HTR-8/SVneo (cell line): Measurements from ENCODE around the gene PAOX.
"Not testable (repeated sequence)": the region's sequence is repeated elsewhere in the genome, so short reads cannot be mapped to it uniquely, and the experiment has no call there.

Experiments
- DNase-seq: peaks from one replicate; pipeline ENCODE4 v3.0.0; 2011; ENCODE audit warnings: low spot score, mixed read lengths; ENCODE audit not compliant: insufficient read length
- FAIRE-seq: peaks from 2 replicates; lab custom pipeline; 2011; peaks lifted over from hg19 to GRCh38; lab: Jason Lieb, UNC

Gene PAOX

DNA sequence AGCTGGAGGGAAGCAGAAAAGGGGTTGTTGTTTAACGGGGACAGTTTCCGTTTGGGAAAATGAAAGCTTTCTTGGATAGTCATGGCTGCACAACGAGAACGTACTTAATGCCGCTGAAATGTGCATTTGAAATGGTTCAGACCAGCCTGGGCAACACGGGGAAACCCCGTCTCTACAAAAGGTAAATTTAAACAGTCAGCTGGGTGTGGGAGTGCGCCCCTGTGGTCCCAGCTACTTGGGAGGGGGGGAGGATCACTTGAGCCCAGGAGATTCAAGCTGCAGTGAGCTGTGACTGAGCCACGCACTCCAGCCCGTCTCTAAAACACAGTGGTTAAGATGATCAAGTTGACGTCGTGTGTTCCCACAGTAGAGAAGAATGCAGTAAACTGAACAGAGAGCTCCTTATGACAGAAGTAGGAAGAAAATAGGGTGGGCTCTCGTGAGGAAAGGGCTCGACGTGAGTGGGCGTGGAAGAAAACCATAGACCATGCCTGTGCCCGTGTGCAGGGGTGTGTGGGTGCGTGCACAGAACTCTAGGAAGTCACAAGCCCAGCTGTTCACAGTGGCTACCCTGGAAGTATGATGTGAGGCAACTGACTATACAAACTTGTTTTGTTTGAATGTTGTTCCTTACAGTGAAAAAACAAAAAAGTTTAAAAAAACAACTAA is 17.2 kb upstream of the PAOX start:
- FAIRE-seq (no peak), DNase-seq (no peak)

DNA sequence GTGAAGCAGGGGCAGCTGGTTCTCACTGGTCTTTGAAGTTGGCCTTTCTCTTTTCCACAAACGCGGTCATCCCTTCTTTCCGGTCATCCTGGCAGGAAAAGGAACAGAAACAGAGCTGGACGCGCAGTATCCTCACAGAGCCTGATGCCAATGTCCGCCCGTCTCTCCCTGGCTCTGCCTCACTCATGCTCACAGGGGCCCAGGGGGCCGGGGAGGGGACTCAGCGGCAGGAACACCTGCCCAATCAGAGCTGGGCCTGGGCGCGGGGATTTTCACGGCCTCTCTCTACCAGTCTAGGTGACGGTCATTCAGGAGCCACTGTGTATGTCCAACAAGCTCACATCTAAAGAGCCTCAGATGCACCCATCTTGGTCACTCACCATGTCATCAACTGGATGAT is 16.2 kb upstream of the PAOX start:
- FAIRE-seq (no peak), DNase-seq (no peak)

DNA sequence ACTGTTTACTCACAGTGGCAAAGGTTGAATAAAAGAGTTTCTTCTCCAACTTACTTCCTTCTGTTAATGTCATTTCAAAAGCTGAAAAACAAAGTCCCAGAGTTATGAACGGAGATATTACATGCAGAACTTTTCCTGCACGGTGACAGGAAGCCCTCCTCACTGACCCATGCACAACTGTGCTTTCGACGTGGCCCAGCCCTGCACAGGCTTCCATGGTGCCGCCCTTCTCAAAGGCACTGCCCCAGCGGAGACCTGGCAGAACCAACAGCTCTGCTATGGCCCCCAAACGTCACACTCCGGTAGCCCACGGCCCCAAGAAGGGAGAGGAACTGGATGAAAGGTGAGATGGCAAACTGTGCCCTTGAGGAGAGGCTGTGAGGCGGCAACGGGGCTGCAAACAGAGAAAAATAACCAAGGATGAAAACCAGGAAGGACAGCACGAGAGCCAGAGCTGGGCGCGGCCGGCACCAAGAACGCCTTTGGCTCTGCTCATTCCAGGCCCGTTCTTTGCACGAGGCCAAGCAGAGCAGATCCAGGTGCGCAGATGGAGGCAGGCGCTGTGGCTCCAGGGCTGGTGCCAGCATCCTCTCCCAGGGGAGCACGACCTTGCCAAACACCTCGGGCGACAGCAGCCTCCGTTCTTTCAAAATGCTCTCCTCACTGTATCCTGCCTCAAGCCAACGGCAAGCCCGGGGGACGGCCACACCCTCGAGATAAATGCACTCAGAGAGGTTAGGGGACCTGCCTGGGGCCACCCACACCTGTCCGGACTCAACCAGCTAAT is 14.2 kb upstream of the PAOX start:
- no peak for DNase-seq
- FAIRE-seq: no peak

DNA sequence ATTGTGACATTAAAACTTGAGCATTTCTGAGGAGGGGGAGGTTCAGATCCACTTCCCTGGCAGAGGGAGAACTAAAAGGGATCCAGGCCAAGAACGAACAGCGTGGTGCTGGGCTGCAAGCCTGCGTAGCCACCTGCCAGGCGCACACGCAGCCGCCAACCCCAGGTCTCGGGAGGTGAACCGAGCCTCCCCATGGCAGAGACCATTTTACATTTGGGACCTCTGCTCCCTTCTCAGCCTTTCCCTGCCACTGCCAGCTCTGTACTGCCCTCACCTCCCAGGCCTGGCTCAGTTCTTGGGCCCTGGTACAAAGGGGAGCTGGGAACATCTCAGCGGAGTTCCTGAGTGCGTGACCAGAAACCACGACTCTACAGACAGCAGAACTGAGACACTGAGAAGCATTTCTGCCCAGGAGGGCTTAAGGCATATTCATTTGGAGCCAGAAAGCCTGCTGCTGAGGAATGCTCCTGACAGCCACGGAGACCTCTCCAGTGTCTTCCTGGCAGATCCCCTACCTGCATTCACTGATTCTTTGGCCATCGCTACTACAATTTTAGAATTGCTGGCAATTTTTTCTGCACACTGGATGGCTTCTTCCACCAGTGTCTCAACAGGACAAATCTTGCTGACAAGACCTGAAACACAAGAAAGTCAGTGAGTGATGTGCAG is 13.5 kb upstream of the PAOX start:
- FAIRE-seq: no peak
- DNase-seq: no peak

DNA sequence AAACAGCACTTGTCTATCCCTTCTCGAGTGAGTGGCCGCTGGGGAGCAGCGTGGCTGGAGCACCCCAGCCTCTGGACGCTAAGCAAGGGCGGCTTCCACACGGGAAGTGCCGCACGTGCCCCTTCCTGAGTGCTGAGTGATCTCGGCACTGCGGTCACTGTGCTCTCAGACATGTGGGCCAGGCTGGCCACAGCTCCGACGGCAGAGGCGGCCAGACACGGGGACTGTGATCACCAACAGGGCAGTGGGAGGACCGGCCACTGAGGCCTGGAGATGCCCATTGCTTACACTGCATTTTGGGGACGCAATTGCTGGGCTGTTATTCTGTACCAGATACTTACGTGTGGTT is 13.0 kb upstream of the PAOX start:
- FAIRE-seq (no peak), DNase-seq (no peak)

DNA sequence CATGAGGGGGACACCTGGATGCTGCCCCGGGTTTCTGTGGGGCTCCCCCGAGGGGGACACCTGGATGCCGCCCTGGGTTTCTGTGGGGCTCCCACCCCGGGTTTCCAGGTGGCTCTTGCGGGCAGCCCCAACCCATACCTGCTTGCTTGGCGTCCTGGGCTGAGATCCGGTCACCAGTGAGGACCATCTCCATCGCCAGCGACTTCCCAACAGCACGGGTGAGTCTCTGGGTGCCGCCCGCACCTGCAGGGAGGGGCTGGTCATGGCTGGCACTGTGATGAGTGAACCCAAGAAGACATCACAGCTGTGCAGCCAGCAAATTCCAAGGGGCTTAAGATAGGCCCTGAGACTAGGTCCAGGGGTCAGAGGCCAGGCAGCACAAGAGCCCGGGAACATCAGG is 12.3 kb upstream of the PAOX start:
- FAIRE-seq (no peak), DNase-seq (no peak)

DNA sequence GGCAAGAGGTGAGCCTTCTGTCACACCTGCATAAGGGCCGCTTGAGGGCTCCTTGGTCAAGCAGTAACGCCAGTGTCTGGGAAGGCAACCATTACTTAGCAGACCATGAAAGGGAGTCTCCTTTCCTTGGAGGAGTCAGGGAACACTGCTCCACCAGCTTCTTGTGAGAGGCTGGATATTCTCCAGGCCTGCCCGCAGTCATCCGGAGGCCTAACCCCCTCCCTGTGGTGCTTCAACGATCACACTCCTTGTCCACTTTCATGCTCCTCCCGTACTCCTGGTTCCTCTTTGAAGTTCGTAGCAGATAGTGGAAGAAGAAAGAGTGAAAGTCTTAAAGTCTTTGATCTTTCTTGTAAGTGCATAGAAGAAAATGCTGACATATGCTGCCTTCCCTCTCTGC is 11.6 kb upstream of the PAOX start:
- DNase-seq, FAIRE-seq: not testable (repeated sequence)

DNA sequence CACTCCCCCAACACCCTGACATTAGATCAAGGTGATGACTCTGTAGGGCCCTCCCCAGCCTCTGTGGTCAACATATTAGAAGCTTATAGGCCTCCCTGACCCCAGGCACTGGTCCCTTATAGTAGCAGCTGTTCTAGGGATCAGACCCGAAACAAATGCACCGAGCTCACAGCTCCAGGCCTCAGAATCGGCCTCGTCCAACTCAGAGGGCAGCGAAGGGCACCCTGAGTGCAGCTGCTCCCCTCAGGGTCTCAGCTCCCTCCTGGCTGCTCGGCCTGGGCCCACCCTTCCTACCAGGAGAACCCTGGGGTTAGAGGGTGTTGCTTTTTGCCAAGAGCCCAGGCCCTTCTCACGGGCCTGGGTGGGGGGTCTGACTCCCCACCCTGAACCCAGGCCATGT is 10.9 kb upstream of the PAOX start:
- DNase-seq (no peak), FAIRE-seq (no peak)

DNA sequence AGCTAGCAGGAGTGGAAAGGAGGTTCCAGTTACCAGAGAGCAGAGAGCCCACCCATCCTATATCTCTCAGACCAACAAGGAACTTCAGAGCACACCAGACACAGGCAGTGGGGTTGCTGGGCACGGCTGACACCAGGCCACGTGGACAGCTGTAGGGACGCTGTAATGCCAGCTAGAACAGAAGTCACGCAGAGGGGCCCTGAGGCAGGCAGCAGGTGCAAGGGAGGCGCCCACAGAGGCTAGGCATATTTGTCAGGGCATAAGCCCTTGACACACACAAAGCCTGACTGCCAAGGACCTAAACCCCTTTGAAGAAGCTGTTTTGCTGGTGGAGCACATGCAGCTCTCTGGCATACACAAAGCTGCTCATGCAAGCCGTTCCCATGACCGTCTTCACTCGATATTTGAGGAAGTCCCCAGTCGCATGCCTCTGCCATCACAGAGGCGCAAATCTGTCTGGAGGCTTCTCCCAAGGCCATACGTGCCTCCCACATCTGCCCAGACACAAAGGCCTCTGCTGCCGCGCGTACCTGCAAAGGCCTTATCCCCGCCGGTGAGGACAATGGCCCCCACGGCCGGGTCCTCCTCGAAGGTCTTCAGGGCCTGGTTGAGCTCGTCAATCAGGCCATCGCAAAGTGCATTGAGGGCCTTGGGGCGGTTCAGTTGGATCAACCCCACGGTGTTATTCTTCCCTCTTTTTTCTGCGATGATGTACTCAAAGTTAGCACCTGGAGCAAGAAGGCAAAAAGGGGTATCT is 8.9 kb upstream of the PAOX start:
- FAIRE-seq (no peak), DNase-seq (no peak)

DNA sequence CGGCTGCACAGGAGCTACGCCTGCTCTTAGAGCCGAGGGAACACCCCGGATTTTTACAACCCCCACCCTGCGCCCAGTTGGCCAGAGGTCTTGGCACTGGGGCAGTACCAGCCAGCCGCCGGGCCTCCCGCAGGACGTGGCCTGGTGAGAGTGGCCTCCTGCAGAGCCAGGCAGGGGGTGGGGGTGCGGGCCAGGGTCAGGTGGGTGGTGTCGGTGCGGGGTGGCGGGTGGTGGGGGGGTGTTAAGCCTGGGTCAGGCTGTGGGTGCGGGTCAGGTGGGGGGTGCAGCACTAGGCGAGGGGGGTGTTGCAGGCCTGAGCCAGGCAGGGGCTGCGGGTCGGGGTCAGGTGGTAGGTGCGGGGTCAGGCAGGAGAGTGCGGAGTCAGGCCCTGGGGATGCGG is 6.6 kb upstream of the PAOX start:
- no peak for DNase-seq

DNA sequence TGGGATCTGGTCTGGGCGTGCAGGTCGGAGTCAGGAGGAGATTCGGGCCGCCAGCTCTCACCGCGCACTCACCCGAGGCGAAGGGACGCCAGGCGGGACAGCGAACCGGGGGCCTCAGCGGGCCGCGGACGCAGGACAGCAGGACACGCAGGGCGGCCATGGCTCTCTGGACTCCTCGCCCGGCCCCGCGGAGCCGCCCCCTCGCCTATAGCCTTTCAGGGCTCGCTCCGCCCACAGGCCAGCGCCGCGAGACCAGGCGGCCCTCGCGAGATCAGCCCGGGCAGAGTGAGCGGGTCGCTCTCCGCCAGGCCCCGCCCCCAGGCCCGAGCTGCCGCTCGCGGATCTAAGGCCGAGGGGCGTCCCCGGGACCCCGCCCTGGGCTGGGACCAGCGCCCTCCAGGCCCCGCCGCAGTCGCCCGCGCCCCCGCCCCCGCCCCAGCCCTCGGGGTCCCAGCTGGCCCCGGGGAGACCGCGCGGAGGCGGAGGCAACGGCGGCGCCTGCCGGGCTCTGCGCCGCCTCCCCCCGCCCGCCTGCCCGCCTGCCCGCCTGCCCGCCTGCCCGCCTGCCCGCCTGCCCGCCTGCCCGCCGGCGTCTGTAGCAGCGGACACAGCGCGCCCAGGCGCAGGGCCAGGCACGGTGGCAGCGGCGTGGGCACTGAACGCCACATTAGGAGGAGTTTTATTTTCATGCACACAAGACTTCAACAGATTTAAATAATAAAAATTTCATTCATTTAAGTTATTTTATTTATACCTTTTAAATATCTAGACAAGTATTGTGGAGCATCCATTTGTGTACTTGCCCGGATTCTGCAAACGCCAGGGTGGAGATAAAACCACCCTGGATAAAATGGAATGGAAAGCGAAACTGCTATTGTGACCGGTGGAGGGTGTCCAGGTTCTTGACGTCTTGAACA is 5.6 kb upstream of the PAOX start, which contains the start of gene ECHS1:
Gene ECHS1, minus strand, starts transcription at position 181 of the 917 bp plus-strand sequence. Its CDS starts 21 bp downstream, at position 160.
- FAIRE-seq: no peak

More for the DNA sequence above, 6.6 kb upstream of the PAOX start:
- FAIRE-seq: no peak

DNA sequence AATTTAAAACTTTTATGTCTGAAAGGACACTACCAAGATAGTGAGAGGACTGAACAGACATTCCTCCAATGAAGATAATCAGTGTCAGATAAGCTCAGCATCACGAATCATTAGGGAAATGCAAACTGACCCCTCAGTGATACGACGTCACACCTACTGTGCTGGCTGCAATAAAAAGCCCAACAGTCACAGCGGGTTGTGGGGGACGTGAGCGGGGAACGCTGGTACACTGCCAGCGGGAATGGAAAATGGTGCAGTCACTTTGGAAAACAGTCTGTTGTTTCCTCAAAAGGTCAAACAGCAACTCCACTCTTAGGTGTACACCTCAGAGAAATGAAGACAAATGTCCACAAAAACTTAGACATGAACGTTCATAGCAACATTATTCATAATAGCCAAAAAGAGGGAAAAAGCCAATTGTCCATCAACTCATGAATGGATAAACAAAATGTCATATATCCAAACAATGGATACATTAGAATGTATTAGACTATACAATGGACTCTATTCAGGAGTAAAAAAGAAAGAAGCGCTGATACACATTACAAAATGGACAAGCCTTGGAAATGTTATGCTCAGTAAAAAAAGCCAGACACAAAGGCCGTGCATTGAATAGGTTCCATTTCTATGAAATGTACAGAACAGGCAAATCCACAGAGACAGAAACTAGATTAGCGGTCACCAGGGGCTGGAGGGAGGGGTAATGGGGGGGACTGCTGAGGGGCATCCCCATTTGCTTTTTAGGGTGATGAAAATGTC is 3.5 kb upstream of the PAOX start:
- DNase-seq: no peak
- no peak for FAIRE-seq

More for the DNA sequence above, 5.6 kb upstream of the PAOX start, which contains the start of gene ECHS1:
- DNase-seq: peak; percentile 90

DNA sequence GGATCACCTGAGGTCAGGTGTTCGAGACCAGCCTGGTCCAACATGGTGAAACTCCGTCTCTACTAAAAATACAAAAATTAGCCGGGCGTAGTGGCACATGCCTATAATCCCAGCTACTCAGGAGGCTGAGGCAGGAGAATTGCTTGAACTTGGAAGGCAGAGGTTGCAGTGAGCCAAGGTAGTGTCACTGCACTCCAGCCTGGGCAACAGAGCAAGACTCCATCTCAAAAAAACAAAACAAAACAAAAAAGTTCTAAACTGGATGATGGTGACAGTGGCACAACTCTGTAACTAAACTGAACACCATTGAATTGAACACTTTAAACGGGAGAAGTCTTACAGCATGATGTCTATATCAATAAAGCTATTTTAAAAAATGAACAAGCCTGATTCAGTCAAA is 2.9 kb upstream of the PAOX start:
- DNase-seq, FAIRE-seq: not testable (repeated sequence)

DNA sequence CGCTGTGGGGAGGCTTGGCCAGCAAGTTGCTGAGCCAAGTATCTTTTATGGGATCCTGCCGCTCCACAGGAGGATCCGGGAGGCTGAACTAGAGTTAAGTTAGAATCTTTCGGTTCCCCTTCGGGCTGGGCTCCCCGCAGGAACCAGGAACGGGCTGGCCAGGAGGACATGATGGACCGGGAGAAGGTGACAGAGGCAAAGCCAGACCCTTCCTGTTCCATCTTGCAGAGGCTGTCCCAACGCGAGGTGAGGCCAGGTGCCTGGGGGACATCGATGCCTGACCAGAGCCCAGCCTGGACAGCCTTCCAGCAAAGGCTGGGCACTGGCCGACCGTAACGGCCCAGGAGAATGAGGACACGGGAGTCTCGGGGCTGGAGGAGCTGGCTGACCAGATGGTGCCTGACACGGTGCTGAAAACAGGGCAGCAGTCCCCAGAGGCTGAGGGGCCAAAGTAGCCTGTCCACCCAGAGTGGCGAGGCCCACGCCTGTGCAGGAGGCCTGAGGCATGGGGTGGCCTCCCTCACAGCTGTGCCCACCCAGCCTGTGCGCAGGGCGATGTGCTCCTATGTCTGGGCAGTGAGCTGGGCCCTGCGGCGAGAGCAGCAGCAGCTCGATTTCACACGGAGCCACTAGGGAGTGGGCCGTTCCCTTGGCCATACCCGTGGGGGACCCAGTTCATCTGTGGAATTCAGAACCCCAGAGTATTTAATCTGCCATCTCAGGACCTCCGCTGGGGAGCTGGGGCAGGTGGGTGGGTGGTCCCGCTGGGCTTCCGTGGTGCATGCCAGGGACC is 1.8 kb upstream of the PAOX start:
- FAIRE-seq: no peak
- no peak for DNase-seq

DNA sequence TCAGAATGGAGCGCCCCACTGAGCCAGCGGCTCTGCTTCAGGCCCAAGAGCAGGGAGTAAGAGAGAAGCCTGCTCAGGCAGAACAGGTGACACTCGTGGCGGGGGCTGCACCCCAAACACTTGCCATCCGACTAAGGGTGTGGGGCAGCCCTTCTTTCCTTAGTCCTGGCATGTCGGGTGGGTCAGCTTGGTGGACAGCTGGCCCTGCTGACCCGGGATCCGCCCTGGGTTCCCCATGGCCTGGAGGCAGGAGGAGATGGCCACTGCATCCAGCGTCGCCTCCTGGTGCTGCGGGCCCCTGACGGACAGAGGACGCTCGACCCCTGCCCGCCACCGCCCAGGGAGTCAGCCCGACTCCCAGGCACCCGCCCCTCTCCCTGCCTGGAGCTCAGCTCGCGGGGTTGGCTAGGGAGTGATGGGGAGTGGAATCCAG is 1.2 kb upstream of the PAOX start:
- no peak for DNase-seq
- no peak for FAIRE-seq

DNA sequence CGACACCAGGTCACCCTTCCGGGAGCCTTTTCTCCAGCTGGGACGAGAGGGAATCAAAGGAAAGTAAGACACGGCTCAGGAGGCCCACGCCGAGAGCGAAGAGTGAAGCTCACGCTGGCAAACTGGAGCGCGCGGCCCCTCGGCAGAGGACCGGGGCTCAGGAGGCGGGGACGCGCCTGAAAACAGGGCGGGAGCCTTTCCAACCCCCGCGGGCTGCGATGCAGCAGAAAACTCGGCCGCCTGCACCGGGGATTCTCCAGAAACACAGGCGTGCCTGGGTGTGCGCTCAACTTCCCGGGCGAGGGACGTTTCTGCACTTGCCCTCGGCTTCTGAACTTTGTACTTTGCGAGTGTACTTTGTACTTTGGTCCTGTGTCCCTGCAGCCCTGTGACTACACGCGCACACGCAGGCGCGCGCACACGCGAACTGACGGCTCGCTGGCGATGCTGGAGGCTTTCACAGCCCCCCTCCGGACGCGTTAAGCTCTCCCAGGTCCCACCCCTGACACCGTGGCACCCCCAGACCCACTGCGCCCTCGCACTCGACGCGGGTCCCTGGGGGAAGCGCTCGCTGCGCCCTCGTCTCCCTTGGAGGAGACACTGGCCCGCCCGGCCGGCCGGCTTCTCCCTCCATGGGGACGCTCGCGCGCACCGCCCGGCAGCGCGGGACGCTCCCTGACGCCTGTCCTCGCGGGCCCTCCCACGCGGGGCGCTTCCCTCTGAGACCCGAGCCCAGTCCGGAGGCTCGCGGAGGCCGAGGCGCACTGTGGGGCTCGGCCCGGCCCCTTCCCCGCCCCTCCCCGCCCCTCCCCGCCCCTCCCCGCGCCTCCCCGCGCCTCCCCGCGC is 588 bp upstream of the PAOX start:
- peak; percentile 31 for DNase-seq
- FAIRE-seq: no peak
